Measurements from ENCODE around the gene CCDC38.

- TF ChIP-seq CTCF (IDR thresholded peaks at IDR 0.05): no peak
- TF ChIP-seq POLR2A (IDR thresholded peaks at IDR 0.05): no peak
These were observed 24.0 kb upstream of the CCDC38 start for GRCh38 chr12:95966287-95966870.
